ENCODE measurements around the gene AHRR. TPM values are rescaled to one million over a fixed set of nuclear protein-coding genes. Genes with fewer than 3 reads are reported as not detected.

AHRR gene
- total RNA-seq, 4 donors from 2014 or later, result 0.26 to 9.1 (median 6.6) TPM; not detected in 1

- H3K4me1 ChIP-seq, result no peaks in the 10 kb centered on the region
- H3K27ac ChIP-seq, result no peak overlapping the region
- DNase-seq, result no peak
- no peaks in the 10 kb centered on the region for H3K27me3 ChIP-seq
- intact Hi-C loops (cut with DNase I; ENCODE audit: low total_unique reads), result no loop called here
- H3K36me3 ChIP-seq, result no peaks in the 10 kb centered on the region
- H3K9me3 ChIP-seq, result no peaks in the 10 kb centered on the region
- no peak overlapping the region for H3K4me3 ChIP-seq
- TF ChIP-seq, protein P1, sequence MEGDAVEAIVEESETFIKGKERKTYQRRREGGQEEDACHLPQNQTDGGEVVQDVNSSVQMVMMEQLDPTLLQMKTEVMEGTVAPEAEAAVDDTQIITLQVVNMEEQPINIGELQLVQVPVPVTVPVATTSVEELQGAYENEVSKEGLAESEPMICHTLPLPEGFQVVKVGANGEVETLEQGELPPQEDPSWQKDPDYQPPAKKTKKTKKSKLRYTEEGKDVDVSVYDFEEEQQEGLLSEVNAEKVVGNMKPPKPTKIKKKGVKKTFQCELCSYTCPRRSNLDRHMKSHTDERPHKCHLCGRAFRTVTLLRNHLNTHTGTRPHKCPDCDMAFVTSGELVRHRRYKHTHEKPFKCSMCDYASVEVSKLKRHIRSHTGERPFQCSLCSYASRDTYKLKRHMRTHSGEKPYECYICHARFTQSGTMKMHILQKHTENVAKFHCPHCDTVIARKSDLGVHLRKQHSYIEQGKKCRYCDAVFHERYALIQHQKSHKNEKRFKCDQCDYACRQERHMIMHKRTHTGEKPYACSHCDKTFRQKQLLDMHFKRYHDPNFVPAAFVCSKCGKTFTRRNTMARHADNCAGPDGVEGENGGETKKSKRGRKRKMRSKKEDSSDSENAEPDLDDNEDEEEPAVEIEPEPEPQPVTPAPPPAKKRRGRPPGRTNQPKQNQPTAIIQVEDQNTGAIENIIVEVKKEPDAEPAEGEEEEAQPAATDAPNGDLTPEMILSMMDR (IDR thresholded peaks at IDR 0.05), result no peak
- TF ChIP-seq POLR2A (IDR thresholded peaks at IDR 0.05), result no peak
These were observed 28.8 kb downstream of the AHRR start for GRCh38 chr5:350355-350754.

- intact Hi-C loops (cut with DNase I; ENCODE audit: low total_unique reads), result no loop called here
- no peaks in the 10 kb centered on the region for H3K36me3 ChIP-seq
These were observed 29.8 kb downstream of the AHRR start for GRCh38 chr5:351084-351920.

DNA sequence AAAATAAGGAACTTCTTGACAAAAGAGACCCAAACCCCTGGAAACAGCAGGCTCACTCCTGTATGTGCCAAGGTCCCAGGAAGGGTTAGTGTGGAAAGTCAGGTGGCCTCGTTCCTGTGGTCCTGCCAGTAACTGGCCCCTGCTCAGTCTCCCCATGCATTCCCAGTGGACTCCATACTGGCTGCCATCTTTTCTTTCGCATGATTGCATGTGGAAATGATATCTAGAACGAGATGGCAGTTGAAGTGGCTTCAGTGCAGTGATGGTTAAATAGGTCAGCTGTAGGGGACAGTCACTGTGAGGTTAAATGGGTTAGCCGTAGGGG lies 30.4 kb downstream of the AHRR start:
- Histone ChIP-seq H3K27me3 (no peaks in the 10 kb centered on the region), H3K36me3 (no peaks in the 10 kb centered on the region), H3K27ac (no peak overlapping the region), H3K4me3 (no peak overlapping the region), H3K9me3 (no peaks in the 10 kb centered on the region), H3K4me1 (no peaks in the 10 kb centered on the region)
- TF ChIP-seq, protein P1 (IDR thresholded peaks at IDR 0.05), result no peak
- TF ChIP-seq POLR2A (IDR thresholded peaks at IDR 0.05), result no peak
- intact Hi-C loops (cut with DNase I; ENCODE audit: low total_unique reads), result no loop called here
- DNase-seq, result no peak

More at GRCh38 chr5:351084-351920, 29.8 kb downstream of the AHRR start:
- Histone ChIP-seq H3K4me3 (no peak overlapping the region), H3K9me3 (no peaks in the 10 kb centered on the region), H3K27me3 (no peaks in the 10 kb centered on the region), H3K27ac (no peak overlapping the region), H3K4me1 (no peaks in the 10 kb centered on the region)
- DNase-seq, result no peak
- no peak for TF ChIP-seq POLR2A (IDR thresholded peaks at IDR 0.05)
- TF ChIP-seq, protein P1 (IDR thresholded peaks at IDR 0.05), result no peak

DNA sequence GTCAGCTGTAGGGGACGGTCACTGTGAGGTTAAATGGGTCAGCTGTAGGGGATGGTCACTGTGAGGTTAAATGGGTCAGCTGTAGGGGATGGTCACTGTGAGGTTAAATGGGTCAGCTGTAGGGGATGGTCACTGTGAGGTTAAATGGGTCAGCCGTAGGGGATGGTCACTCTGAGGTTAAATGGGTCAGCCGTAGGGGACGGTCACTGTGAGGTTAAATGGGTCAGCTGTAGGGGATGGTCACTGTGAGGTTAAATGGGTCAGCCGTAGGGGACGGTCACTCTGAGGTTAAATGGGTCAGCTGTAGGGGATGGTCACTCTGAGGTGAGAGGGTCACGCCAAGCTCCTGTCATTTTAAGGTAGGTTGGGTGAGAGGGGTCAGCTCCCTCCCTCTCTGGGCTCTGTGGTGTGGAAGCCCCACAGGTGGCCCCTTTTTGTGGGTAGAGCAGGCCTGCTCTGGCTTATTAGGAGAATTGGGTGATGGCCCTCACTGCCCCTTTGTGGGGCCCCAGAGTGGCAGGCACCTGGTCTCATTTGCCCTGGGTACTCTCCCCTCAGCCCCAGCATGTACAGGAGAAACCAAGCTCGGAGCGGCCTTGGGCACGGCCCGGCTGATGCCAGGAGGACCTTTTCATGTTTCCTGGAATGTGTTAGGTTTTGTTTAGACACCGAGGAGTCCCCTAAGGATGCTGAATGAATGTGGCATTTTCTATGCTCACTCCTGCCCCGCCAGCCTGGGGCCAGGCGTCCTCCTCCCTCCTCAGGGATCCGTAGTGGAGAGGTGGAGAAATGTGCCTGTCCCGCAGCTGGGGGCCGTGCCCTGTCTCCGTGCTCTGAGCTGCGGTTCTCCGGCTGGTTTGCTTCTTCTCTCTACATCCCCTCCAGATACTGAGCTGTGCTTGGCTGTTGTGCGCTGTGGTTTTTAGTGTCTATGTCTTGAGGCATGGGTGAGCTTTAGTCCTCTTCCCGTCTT lies 31.4 kb downstream of the AHRR start:
- Histone ChIP-seq H3K27me3 (no peaks in the 10 kb centered on the region), H3K4me3 (no peak overlapping the region), H3K9me3 (no peaks in the 10 kb centered on the region), H3K36me3 (no peaks in the 10 kb centered on the region), H3K27ac (no peak overlapping the region), H3K4me1 (no peaks in the 10 kb centered on the region)
- no peak for DNase-seq
- intact Hi-C loops (cut with DNase I; ENCODE audit: low total_unique reads), result no loop called here
- no peak for TF ChIP-seq POLR2A (IDR thresholded peaks at IDR 0.05)
- TF ChIP-seq, protein P1 (IDR thresholded peaks at IDR 0.05), result no peak
